Breast epithelium (tissue), 3 donors: ENCODE data around the gene ERFL.

Experiments
- POLR2A ChIP-seq: fragments of 450-650 bp; IDR thresholded peaks from one replicate; pipeline ENCODE4 v1.6.1; 2016; ENCODE audit warnings: antibody characterized with exemption, mild to moderate bottlenecking, moderate library complexity
- TF ChIP-seq, protein P1 (sequence below), 3 donors: fragments of 450-650 bp; IDR thresholded peaks; one replicate each; pipeline ENCODE4 v1.5.1; 2016 to 2017; ENCODE audit warnings: antibody characterized with exemption in 3 of 3, mild to moderate bottlenecking in 3 of 3, moderate library complexity in 3 of 3

DNA sequence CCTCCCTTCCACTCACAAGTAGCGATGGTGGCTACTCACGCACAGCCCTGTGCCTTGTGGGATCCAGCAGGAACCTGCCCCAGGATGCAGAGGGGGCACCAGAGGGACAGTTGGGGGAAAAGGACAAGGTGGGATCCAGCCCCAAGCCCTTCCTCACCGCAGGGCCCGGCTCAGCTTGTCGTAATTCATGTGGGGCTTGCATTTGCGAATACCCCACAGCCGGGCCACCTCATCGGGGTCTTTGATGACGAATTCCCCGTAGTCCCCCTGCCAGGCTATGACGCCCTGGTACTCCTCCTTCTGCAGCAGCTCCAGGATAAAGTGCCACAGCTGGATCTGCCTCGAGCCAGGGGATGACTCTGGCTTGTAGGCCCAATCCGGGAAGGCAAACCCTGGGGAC is 18.5 kb downstream of the ERFL start:
- TF ChIP-seq POLR2A = no peak
- TF ChIP-seq, protein P1, sequence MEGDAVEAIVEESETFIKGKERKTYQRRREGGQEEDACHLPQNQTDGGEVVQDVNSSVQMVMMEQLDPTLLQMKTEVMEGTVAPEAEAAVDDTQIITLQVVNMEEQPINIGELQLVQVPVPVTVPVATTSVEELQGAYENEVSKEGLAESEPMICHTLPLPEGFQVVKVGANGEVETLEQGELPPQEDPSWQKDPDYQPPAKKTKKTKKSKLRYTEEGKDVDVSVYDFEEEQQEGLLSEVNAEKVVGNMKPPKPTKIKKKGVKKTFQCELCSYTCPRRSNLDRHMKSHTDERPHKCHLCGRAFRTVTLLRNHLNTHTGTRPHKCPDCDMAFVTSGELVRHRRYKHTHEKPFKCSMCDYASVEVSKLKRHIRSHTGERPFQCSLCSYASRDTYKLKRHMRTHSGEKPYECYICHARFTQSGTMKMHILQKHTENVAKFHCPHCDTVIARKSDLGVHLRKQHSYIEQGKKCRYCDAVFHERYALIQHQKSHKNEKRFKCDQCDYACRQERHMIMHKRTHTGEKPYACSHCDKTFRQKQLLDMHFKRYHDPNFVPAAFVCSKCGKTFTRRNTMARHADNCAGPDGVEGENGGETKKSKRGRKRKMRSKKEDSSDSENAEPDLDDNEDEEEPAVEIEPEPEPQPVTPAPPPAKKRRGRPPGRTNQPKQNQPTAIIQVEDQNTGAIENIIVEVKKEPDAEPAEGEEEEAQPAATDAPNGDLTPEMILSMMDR (IDR thresholded peaks at IDR 0.05) = no peak
